DMS 273 treated with DMSO at 0.1 percent for 48 hours (cell line): ENCODE results near the gene AGMAT.
"Not testable (repeated sequence)": the region's sequence is repeated elsewhere in the genome, so short reads cannot be mapped to it uniquely, and the experiment has no call there.

Experiments
- DNase-seq: peaks from one replicate; lab custom pipeline; 2025; lab: John Stamatoyannopoulos, UW

AGMAT gene

GRCh38 chr1:15610167-15610566, 25.3 kb upstream of the AGMAT start:
- DNase-seq, result no peak

DNA sequence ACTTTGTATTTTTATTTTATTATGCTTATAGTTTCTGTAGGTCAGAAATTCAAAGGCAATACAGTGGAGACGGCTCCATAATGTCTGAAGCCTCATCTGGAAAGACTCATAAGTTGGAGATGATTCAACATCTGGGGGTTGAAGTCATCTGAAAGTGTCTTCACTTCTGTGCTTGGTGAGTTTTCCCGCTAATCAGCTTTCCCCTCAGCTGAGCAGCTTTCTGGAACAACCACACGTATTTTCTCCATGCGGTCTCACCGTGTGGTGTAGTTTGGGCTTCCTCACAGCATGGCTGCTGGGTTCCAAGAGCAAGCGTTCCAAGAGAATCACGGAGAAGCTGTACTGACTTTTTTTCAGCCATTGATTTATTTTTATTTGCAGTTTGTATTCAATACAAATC, 24.8 kb upstream of the AGMAT start:
- DNase-seq, result no peak

DNA sequence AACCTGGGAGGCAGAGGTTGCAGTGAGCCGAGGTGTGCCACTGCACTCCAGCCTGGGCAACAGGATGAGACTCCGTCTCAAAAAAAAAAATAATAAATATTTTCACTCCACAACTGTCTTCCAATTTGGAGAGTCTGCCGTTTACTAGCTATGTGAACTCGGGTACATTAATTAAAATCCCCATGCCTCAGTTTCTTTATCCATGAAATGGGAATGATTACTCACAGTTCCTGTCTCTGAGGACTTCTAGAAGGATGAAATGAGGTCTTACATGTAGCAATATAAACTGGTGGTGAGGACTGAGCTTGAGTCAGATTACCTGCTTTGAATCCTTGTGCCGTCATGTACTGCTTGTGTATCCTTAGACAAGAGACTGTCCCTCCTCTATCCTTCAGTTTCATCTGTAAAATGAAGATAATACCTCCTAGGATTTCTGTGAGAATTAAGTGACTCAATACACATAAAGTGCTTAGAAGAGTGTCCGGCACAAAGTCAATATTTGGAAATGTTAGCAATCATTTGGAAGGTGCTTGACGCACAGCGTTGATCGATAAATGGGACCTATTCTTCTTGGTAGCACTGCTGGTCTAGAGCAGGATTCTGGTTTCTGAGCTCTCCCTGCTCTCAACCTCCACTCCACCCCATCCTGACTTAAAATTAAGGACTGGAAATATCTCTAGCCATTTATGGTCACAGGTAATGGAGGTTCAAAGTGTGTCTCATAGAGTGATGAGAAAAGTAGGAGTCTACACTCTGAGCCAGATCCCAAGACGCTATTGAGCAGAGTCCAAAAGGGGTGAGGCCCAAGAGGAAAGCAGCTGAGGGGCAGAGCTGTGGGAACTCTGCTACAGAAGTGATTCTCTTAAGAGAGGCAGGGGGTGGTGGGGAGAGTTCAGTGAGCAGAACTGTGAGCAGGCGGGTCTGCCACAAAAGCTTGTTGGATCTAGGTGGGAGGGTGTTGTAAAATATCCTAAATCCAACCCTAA, 20.8 kb upstream of the AGMAT start:
- DNase-seq, result no peak

DNA sequence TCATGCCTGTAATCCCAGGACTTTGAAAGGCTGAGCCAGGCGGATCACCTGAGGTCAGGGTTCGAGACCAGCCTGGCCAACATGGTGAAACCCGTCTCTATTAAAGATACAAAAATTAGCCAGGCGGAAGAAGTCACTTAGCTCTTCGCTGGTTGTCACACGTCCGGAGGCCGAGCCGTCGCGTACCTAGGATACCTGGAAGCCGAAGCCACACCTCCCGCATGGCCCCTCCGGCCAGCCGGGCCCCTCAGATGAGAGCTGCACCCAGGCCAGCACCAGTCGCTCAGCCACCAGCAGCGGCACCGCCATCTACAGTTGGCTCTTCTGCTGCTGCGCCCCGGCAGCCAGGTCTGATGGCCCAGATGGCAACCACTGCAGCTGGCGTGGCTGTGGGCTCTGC, 19.5 kb upstream of the AGMAT start:
- not testable (repeated sequence) for DNase-seq

DNA sequence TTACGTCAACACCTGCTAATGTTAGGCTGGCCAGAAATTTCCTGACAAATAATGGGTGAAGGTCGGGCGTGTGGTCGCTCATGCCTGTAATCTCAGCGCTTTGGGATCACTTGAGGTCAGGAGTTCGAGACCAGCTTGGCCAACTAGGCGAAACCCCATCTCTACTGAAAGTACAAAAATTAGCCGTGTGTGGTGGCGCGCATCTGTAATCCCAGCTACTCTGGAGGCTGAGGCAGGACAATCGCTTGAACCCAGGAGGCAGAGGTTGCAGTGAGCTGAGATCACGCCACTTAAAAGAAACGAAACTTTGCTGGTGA, 19.1 kb upstream of the AGMAT start:
- not testable (repeated sequence) for DNase-seq

GRCh38 chr1:15603050-15603965, 18.5 kb upstream of the AGMAT start:
- DNase-seq, result peak; percentile 86

- peak; percentile 50 for DNase-seq
These were observed 13.6 kb upstream of the AGMAT start for GRCh38 chr1:15598436-15598835.

DNA sequence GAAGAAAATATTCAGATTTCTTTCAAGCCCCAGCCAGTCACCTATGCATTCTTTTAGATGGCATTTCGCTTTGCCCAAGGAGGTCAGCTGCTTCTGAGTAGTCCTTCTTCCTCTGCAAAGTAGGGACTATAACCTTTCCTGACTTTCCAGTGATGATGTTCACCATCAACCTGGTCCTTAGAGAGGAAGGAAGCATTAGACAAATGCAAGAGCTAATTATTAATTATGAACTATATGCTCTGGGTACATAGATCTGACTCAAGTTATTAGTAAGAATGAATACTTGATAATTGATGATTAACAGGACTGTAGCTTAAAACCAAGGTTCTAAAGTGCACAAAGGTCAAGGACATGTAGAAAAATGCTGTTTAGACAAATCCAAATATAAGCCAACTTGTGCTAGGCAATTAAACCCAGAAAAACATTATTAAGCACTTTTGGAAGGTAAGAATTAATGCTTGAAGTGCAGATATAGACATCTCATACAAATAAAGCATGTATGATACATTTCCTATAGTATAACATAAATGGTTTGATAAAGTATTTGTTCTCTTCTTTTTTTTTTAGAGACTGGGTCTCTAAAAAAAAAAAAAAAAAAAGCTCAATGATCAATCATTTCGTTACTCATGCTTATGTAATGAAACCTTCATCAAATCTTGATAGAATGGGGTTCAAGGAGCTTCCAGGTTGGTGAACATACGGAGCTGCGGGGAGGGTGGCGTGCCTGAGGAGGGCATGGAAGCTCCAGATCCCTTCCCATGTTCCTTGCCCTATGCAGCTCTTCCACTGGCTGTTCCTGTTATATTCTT, 11.2 kb upstream of the AGMAT start:
- no peak for DNase-seq

GRCh38 chr1:15592285-15592684, 7.4 kb upstream of the AGMAT start:
- DNase-seq, result no peak

DNA sequence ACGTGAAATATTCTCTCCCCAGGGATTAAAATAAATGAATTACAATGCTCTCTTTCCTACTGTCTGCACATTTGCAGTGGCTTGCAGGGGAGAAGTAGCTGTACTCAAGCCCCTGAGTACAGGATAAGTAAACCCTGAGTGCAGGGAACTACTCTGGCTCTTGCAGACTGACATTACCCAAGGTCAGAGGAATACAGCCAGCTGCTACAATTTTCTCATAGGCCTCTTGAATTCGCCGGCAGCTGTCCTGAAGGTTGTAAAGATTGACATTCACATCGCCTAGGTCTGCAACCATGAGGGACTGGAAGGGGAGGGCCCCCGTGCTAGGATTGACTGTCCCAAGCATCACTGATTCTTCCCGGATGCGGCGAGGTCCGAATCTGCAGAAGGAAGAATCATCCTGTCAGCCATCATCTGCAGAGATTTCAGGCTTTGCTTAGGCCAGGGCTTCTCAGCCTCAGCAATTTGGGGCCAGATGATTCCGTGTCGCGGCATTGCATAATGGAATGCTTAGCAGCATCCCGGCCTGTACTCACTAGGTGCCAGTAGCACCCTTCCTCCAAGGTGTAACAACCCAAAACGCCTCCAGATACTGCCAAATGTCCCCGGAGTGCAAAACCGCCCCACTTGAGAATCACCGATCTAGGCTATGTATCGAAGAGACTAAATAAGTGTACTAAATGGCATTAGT, 1.7 kb downstream of the AGMAT start:
- no peak for DNase-seq

DNA sequence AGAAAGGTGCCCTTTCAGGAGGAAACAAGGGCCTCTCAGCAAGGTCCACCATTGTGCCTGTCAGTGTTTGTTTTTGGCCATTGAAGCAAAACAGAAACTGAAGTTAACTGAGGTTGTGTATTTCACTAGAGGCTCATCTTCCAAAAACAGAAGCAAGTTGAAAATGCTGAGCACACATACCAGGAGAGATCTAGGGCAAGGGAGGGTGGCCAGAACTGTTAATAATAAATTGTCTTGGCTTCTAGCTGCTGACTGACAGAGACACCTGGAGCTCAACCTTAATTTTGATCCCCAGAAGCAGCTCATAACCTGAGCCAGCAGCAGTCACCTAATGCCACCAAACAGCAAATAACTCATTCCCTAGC, 5.2 kb downstream of the AGMAT start:
- DNase-seq, result no peak

DNA sequence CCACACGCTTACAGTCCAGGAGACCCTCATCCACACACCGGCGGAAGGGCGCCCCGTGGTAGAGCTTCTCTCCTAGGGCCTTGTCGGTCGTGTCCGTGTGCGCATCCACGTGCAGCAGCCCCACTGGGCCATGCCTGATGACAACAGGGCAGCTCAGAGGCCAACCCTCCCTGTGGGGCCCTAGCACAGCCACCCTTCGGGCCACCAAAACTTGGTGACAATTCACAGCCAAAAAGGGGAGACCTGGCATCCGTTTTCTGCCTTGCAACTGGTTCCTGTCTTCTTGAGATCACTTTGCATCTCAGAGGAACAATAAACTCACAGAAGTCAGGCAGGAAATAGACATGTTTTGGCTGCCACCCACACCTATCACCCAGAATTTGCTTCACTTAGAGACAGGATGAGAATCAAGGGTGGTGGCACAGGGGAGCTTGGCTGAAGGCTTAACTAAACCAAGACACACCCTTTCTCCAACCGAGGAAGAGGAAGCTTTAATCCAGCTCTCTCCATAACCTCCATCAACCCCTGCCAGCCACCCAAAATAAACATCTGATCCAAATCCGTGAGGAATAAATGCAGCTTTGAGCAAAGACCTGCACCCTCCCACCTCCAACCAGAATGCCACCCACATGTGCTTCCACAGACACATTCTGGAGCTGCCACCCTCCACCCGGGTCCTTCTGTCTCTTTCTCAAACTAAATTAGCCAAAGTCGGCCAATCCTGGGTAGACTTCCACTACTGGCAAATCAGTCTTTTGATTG, 5.7 kb downstream of the AGMAT start:
- no peak for DNase-seq

DNA sequence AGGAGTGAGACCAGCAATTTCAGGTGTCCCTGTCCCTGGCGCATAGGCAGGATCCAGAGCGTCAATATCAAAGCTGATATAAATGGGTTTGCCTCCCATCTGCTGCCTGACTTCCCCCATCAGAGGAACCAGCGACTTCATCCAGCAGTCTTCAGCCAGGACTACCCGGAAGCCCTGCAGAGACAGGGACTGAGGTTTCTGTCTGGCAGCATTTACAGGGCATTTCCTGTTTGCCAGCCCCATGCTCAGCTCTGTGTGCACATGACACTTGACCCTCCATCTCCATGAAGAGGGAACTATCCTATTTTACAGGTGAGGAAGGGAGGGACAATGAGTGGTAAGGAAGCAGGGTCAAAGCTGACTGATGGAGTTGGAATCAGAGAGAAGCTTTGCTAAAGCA, 7.2 kb downstream of the AGMAT start:
- DNase-seq, result no peak

DNA sequence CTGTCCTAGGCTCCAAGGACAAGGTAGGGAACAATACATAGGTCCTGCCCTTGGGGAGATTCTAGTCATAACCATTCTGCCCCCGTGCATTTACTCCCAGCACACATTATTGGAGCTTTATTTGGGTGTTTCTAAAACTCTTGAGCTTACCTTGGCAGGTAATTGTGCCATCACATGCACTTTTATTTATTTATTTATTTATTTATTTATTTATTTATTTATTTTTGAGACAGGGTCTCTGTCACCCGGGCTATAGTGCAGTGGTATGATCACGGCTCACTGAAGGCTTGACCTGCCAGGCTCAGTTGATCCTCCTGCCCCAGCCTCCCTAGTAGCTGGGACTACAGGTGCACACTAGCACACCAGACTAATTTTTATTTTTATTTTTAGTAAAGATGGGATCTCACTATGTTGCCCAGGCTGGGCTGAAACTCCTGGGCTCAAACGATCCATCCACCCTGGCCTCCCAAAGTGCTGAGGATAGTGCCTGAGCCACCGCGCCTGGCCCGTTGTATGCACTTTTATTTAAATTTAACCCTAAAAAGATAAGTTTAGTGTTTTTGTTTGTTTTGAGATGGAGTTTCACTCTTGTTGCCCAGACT, 9.2 kb downstream of the AGMAT start:
- DNase-seq, result no peak

- DNase-seq, result no peak
These were observed 10.1 kb downstream of the AGMAT start for GRCh38 chr1:15574741-15575140.

DNA sequence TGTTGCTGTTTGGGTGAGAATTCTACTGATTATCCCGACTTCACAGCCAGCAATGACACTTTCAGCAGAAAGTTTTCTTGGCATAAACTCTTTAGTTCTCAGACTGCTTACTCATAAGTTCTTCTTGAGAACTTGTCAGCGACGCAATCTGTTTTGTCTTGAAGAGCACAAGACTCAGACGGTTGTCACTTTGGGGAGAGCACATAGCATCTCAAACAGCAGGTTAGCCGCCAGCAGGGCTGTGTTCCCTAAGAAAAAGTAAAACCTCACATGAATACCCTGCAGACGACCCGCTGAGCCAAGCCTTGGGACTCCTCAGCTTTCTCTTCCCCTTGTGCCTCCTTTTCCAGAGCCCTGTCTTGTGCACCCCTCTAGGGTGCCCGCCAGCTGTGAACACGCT, 11.4 kb downstream of the AGMAT start:
- no peak for DNase-seq

DNA sequence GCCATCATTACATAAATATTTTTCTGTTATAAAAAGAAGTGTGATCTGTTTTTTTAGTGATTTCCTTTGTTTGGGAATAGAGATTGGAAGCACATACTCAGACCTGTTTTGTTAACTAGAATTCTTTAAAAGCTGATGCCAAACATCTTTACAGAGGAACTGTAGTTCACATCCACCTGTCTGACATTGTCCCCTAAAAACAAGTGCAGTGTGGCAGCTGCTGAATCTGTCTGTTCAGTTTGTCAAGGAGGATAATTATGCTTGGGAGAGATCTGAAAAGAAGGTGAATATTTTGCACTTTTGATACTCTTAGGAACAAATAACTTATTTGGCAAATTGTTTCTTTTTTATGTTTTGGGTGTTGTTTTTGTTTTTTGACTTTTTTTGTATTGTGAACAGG, 13.6 kb downstream of the AGMAT start:
- DNase-seq, result no peak

- DNase-seq, result no peak
These were observed 14.0 kb downstream of the AGMAT start for GRCh38 chr1:15570861-15571260.

DNA sequence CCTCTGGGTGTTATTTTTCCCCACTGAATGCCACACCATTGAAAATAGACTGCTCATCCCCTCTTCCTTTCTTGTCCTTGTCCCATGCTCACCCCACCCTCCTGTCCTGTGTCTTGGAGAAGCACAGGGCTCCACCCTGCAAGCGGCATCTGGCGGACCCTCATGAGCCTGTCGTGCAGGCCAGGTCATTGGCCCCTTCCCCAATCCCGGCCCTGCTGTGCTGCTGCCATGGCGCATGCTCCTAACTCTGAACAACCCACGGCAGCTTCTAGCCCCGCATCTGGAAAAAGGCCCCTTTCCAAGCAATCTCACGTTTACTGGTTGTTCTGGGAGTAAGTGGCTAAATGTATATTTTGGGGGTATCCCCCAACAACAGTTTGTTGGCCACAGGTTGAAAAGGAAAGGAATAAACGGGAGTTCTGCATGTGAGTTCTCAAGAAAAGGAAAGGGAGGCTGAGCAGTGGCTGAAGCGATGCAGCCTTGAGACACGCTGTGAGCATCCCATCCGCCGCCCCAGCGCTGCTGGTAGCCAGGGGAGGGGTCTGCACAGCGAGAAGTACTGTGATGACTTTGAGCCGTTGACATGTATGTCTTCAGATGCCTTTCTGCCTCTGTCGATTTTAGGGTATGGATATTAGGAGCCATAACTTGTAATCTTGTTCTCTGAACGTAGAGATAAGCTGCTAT, 16.3 kb downstream of the AGMAT start:
- DNase-seq, result no peak
